AG04450 (cell line): ENCODE measurements around the gene MMAB. TPM values are rescaled to one million over a fixed set of nuclear protein-coding genes. Genes with fewer than 3 reads are reported as not detected.

Experiments
- CTCF ChIA-PET: fragments of 300-600, 350-600 bp; formaldehyde crosslinking; extraction: SDS; loops from one replicate; lab custom pipeline; 2022; ENCODE audit warnings: antibody characterized with exemption, inconsistent platforms; lab: Charles Lee
- POLR2A ChIA-PET: fragments of 350-600 bp; formaldehyde crosslinking; extraction: SDS; loops from one replicate; lab custom pipeline; 2021; ENCODE audit warnings: antibody characterized with exemption, inconsistent platforms; lab: Yijun Ruan, JAX
- DNase-seq: peaks from one replicate; pipeline ENCODE4 v3.0.0-alpha.2; 2011; ENCODE audit warnings: low read depth, low spot score
- H3K27ac ChIP-seq: one replicate; pipeline ENCODE4 v1.5.1; 2012; ENCODE audit warnings: low read depth, low read length, control low read depth
- H3K27me3 ChIP-seq: one replicate; pipeline ENCODE4 v1.6.0; 2012; ENCODE audit warnings: low read length; ENCODE audit not compliant: control insufficient read depth, insufficient read depth
- H3K4me3 ChIP-seq: 2 replicates; pipeline ENCODE4 v1.5.1; 2011; ENCODE audit warnings: mild to moderate bottlenecking, low read depth, low read length, control low read depth
- H3K9me3 ChIP-seq: 2 replicates; pipeline ENCODE4 v1.5.1; 2012; ENCODE audit warnings: low read length; ENCODE audit not compliant: control insufficient read depth, insufficient read depth
- CTCF ChIP-seq: IDR thresholded peaks from 2 replicates; pipeline ENCODE4 v1.5.1; 2011; ENCODE audit warnings: low read depth, low read length, control low read depth, inconsistent platforms
- polyA plus RNA-seq: library from polyadenylated mRNA; depleted of rRNA; stranded (reverse); fragments of >200 nt; gene quantifications from 2 replicates; pipeline ENCODE4 v1.2.3, GENCODE V29; 2011

MMAB gene
- polyA plus RNA-seq, 1 experiment = 13.0 TPM

GRCh38 chr12:109537136-109537535, 36.2 kb downstream of the MMAB start:
- CTCF ChIA-PET = no interaction called here
- TF ChIP-seq CTCF = no peak
- POLR2A ChIA-PET = no interaction called here
- no peak for DNase-seq
- no peak overlapping the region for H3K4me3 ChIP-seq
- H3K27me3 ChIP-seq = no peaks in the 10 kb centered on the region
- no peak overlapping the region for H3K27ac ChIP-seq
- peaks cover 4% of the 10 kb centered on the region for H3K9me3 ChIP-seq

- Histone ChIP-seq H3K9me3 (peaks cover 3% of the 10 kb centered on the region; the same call in 1 of the 2 replicates), H3K27ac (no peak overlapping the region)
- POLR2A ChIA-PET = no interaction called here
These were observed 37.4 kb downstream of the MMAB start for GRCh38 chr12:109535863-109536250.

GRCh38 chr12:109535231-109535862, 38.0 kb downstream of the MMAB start:
- DNase-seq = no peak
- no peak overlapping the region for H3K27ac ChIP-seq
- no peaks in the 10 kb centered on the region for H3K27me3 ChIP-seq
- ChIA-PET POLR2A (no interaction called here), CTCF (interaction anchor here (0.5 to 0.7 kb wide), 2 partner anchors 130 to 310 kb away, joined by 3 to 6 read pairs; no protein-coding TSS in a partner anchor)
- H3K9me3 ChIP-seq = no peaks in the 10 kb centered on the region
- H3K4me3 ChIP-seq = no peak overlapping the region
- TF ChIP-seq CTCF = no peak

More at GRCh38 chr12:109535863-109536250, 37.4 kb downstream of the MMAB start:
- no peak for DNase-seq
- CTCF ChIA-PET = interaction anchor here (0.5 to 0.7 kb wide), 2 partner anchors 130 to 309 kb away, joined by 3 to 6 read pairs; no protein-coding TSS in a partner anchor
- H3K4me3 ChIP-seq = no peak overlapping the region
- no peaks in the 10 kb centered on the region for H3K27me3 ChIP-seq
- TF ChIP-seq CTCF = no peak

- ChIA-PET POLR2A (no interaction called here), CTCF (interaction anchor here (1.0 kb wide), 1 partner anchor 241 kb away, joined by 3 read pairs; no protein-coding TSS in a partner anchor)
- Histone ChIP-seq H3K27me3 (no peaks in the 10 kb centered on the region), H3K4me3 (no peak overlapping the region), H3K27ac (no peak overlapping the region), H3K9me3 (no peaks in the 10 kb centered on the region)
- no peak for DNase-seq
- TF ChIP-seq CTCF = no peak
These were observed 38.8 kb downstream of the MMAB start for GRCh38 chr12:109534456-109534855.

GRCh38 chr12:109533487-109533740, 39.9 kb downstream of the MMAB start:
- TF ChIP-seq CTCF = no peak
- H3K4me3 ChIP-seq = no peak overlapping the region
- no peak overlapping the region for H3K27ac ChIP-seq
- no peaks in the 10 kb centered on the region for H3K9me3 ChIP-seq
- ChIA-PET POLR2A (no interaction called here), CTCF (interaction anchor here (0.6 to 1.0 kb wide), 2 partner anchors 64 to 242 kb away, joined by 3 read pairs; no protein-coding TSS in a partner anchor)
- no peak for DNase-seq
- no peaks in the 10 kb centered on the region for H3K27me3 ChIP-seq
